ENCODE measurements around the gene CNGB1. TPM values are rescaled to one million over a fixed set of nuclear protein-coding genes. Genes with fewer than 3 reads are reported as not detected.

CNGB1 gene
- total and polyA plus RNA-seq, 2 experiments from 2014 or later, result not detected

- Histone ChIP-seq H3K27ac (no peak overlapping the region), H3K4me2 (no peak overlapping the region), H3K9me2 (replicated peaks; ENCODE audit: insufficient read depth) (no peaks in the 10 kb centered on the region), H3K4me3 (no peak overlapping the region), H4K20me1 (ENCODE audit: insufficient read depth, poor library complexity, severe bottlenecking) (no peaks in the 10 kb centered on the region), H2AFZ (no peak overlapping the region), H3K36me3 (replicated peaks; ENCODE audit: insufficient read depth, low read depth) (no peaks in the 10 kb centered on the region), H3K9me3 (ENCODE audit: low read depth) (no peaks in the 10 kb centered on the region), H3K27me3 (no peaks in the 10 kb centered on the region), H3K79me2 (no peaks in the 10 kb centered on the region), H3K4me1 (ENCODE audit: insufficient read depth) (no peaks in the 10 kb centered on the region)
- 69% methylated on average over 3 of the region's 3 CpGs for WGBS (ENCODE audit: low lambda C conversion rate, missing lambda C conversion rate)
- no peak for DNase-seq (ENCODE audit: low spot score)
- TF ChIP-seq CTCF (IDR thresholded peaks at IDR 0.05; ENCODE audit: poor library complexity) (no peak), EZH2 (IDR thresholded peaks at IDR 0.05; ENCODE audit: borderline replicate concordance) (no peak), EZH2phosphoT487 (IDR thresholded peaks at IDR 0.05; ENCODE audit: low read depth, severe bottlenecking, unreplicated experiment) (no peak)
These were observed 45.6 kb downstream of the CNGB1 start for GRCh38 chr16:57925310-57925709.

GRCh38 chr16:57924514-57924913 lies 46.4 kb downstream of the CNGB1 start:
- Histone ChIP-seq H3K27ac (no peak overlapping the region), H3K9me3 (ENCODE audit: low read depth) (no peaks in the 10 kb centered on the region), H3K27me3 (no peaks in the 10 kb centered on the region), H3K9me2 (replicated peaks; ENCODE audit: insufficient read depth) (no peaks in the 10 kb centered on the region), H3K36me3 (replicated peaks; ENCODE audit: insufficient read depth, low read depth) (no peaks in the 10 kb centered on the region), H3K4me2 (no peak overlapping the region), H3K4me1 (ENCODE audit: insufficient read depth) (no peaks in the 10 kb centered on the region), H3K4me3 (no peak overlapping the region), H4K20me1 (ENCODE audit: insufficient read depth, poor library complexity, severe bottlenecking) (no peaks in the 10 kb centered on the region), H2AFZ (no peak overlapping the region), H3K79me2 (no peaks in the 10 kb centered on the region)
- TF ChIP-seq EZH2phosphoT487 (IDR thresholded peaks at IDR 0.05; ENCODE audit: low read depth, severe bottlenecking, unreplicated experiment), result no peak
- TF ChIP-seq EZH2 (IDR thresholded peaks at IDR 0.05; ENCODE audit: borderline replicate concordance), result no peak
- TF ChIP-seq CTCF (IDR thresholded peaks at IDR 0.05; ENCODE audit: poor library complexity), result no peak
- WGBS (ENCODE audit: low lambda C conversion rate, missing lambda C conversion rate), result 91% methylated on average over 6 of the region's 6 CpGs
- no peak for DNase-seq (ENCODE audit: low spot score)

- H3K27me3 ChIP-seq, result no peaks in the 10 kb centered on the region
- no peak for TF ChIP-seq CTCF (IDR thresholded peaks at IDR 0.05; ENCODE audit: poor library complexity)
- no peak for TF ChIP-seq EZH2phosphoT487 (IDR thresholded peaks at IDR 0.05; ENCODE audit: low read depth, severe bottlenecking, unreplicated experiment)
- TF ChIP-seq EZH2 (IDR thresholded peaks at IDR 0.05; ENCODE audit: borderline replicate concordance), result no peak
- no peak for DNase-seq (ENCODE audit: low spot score)
These were observed 47.1 kb downstream of the CNGB1 start for GRCh38 chr16:57923841-57924240.

GRCh38 chr16:57923418-57923817 lies 47.5 kb downstream of the CNGB1 start:
- H3K9me2 ChIP-seq (replicated peaks; ENCODE audit: insufficient read depth), result no peaks in the 10 kb centered on the region
- no peaks in the 10 kb centered on the region for H3K36me3 ChIP-seq (replicated peaks; ENCODE audit: insufficient read depth, low read depth)
- DNase-seq (ENCODE audit: low spot score), result no peak
- no peaks in the 10 kb centered on the region for H3K4me1 ChIP-seq (ENCODE audit: insufficient read depth)
- TF ChIP-seq EZH2phosphoT487 (IDR thresholded peaks at IDR 0.05; ENCODE audit: low read depth, severe bottlenecking, unreplicated experiment), result no peak
- TF ChIP-seq EZH2 (IDR thresholded peaks at IDR 0.05; ENCODE audit: borderline replicate concordance), result no peak
- no peak for TF ChIP-seq CTCF (IDR thresholded peaks at IDR 0.05; ENCODE audit: poor library complexity)
- H3K27me3 ChIP-seq, result no peaks in the 10 kb centered on the region
- no peaks in the 10 kb centered on the region for H4K20me1 ChIP-seq (ENCODE audit: insufficient read depth, poor library complexity, severe bottlenecking)
- H3K9me3 ChIP-seq (ENCODE audit: low read depth), result no peaks in the 10 kb centered on the region
- H3K4me3 ChIP-seq, result no peak overlapping the region
- no peak overlapping the region for H3K4me2 ChIP-seq
- WGBS (ENCODE audit: low lambda C conversion rate, missing lambda C conversion rate), result 85% methylated on average over 2 of the region's 2 CpGs
- H3K79me2 ChIP-seq, result no peaks in the 10 kb centered on the region
- H3K27ac ChIP-seq, result no peak overlapping the region
- H2AFZ ChIP-seq, result no peak overlapping the region

More at GRCh38 chr16:57923841-57924240, 47.1 kb downstream of the CNGB1 start:
- Histone ChIP-seq H3K9me3 (ENCODE audit: low read depth) (no peaks in the 10 kb centered on the region), H3K36me3 (replicated peaks; ENCODE audit: insufficient read depth, low read depth) (no peaks in the 10 kb centered on the region), H3K4me2 (no peak overlapping the region), H3K27ac (no peak overlapping the region), H3K4me1 (ENCODE audit: insufficient read depth) (no peaks in the 10 kb centered on the region), H4K20me1 (ENCODE audit: insufficient read depth, poor library complexity, severe bottlenecking) (no peaks in the 10 kb centered on the region), H3K9me2 (replicated peaks; ENCODE audit: insufficient read depth) (no peaks in the 10 kb centered on the region), H2AFZ (no peak overlapping the region), H3K4me3 (no peak overlapping the region), H3K79me2 (no peaks in the 10 kb centered on the region)
- WGBS (ENCODE audit: low lambda C conversion rate, missing lambda C conversion rate), result 97% methylated on average over 2 of the region's 2 CpGs
